PC-9 (cell line): ENCODE results near the gene SLC39A1. TPM values are rescaled to one million over a fixed set of nuclear protein-coding genes. Genes with fewer than 3 reads are reported as not detected.
"Not testable (repeated sequence)": the region's sequence is repeated elsewhere in the genome, so short reads cannot be mapped to it uniquely, and the experiment has no call there.

Experiments used
- BruUV-seq: library from RNA; stranded (reverse); fragments of 400-500 nt; replicated peaks from 2 replicates; lab custom pipeline; 2021; lab: Mats Ljungman, UMichigan
- CTCF ChIA-PET: fragments of 300-600 bp; sonication (Branson Sonifier 250); formaldehyde crosslinking; loops from one replicate; lab custom pipeline; 2022; ENCODE audit warnings: antibody characterized with exemption; lab: Charles Lee
- POLR2A ChIA-PET: fragments of 300-600 bp; sonication (Branson Sonifier 250); formaldehyde crosslinking; loops from one replicate; lab custom pipeline; 2022; ENCODE audit warnings: antibody characterized with exemption; ENCODE audit not compliant: unreplicated experiment; lab: Charles Lee
- DNase-seq, 2 experiments: peaks; one replicate each; pipeline versions ENCODE4 v3.0.0 to v3.0.0-alpha.2; 2015 to 2022; ENCODE audit warnings: mixed read lengths in 1 of 2
- H2AFZ ChIP-seq: fragments of 200-600 bp; sonication (generic); 2 replicates; pipeline ENCODE4 v1.8.1; 2017; ENCODE audit warnings: antibody characterized with exemption
- H3F3A ChIP-seq: fragments of 200-600 bp; sonication (generic); 2 replicates; pipeline ENCODE4 v1.8.1; 2017; ENCODE audit warnings: antibody characterized with exemption, mild to moderate bottlenecking, low read depth; ENCODE audit not compliant: insufficient read depth
- H3K27ac ChIP-seq: fragments of 200-600 bp; sonication (generic); 2 replicates; pipeline ENCODE4 v1.6.1; 2016; ENCODE audit warnings: mixed run types
- H3K27me3 ChIP-seq: fragments of 200-600 bp; sonication (generic); 2 replicates; pipeline ENCODE4 v1.6.1; 2016; ENCODE audit warnings: low read depth, mixed run types; ENCODE audit not compliant: insufficient read depth
- H3K36me3 ChIP-seq: fragments of 200-600 bp; sonication (generic); 2 replicates; pipeline ENCODE4 v1.6.1; 2016; ENCODE audit warnings: low read depth, mixed run types
- H3K4me1 ChIP-seq: fragments of 200-600 bp; sonication (generic); replicated peaks from 2 replicates; pipeline ENCODE4 v1.6.1; 2016; ENCODE audit warnings: mixed run types; ENCODE audit not compliant: insufficient read depth
- H3K4me2 ChIP-seq: fragments of 200-600 bp; sonication (generic); 2 replicates; pipeline ENCODE4 v1.6.1; 2017; ENCODE audit warnings: mixed run types
- H3K4me3 ChIP-seq: fragments of 200-600 bp; sonication (generic); 2 replicates; pipeline ENCODE4 v1.6.1; 2016; ENCODE audit warnings: mixed run types
- H3K79me2 ChIP-seq: fragments of 200-600 bp; sonication (generic); 2 replicates; pipeline ENCODE4 v1.6.1; 2017; ENCODE audit warnings: low read depth, mixed run types
- H3K9me2 ChIP-seq: fragments of 200-600 bp; sonication (generic); 2 replicates; pipeline ENCODE4 v1.8.1; 2017; ENCODE audit warnings: mild to moderate bottlenecking; ENCODE audit not compliant: insufficient read depth
- H3K9me3 ChIP-seq: fragments of 200-600 bp; sonication (generic); 2 replicates; pipeline ENCODE4 v1.8.1; 2016; ENCODE audit warnings: low read depth; ENCODE audit not compliant: insufficient read depth
- H4K20me1 ChIP-seq: fragments of 200-600 bp; sonication (generic); 2 replicates; pipeline ENCODE4 v1.8.1; 2017; ENCODE audit not compliant: insufficient read depth
- EZH2 ChIP-seq: fragments of 200-600 bp; sonication (generic); IDR thresholded peaks from 2 replicates; pipeline ENCODE4 v1.8.0; 2017; ENCODE audit warnings: antibody characterized with exemption, low read depth
- intact Hi-C: fragments of 100-400 bp; cut with micrococcal nuclease; formaldehyde crosslinking; loops from one replicate; pipeline ENCODE4 v1.10.0; 2022; ENCODE audit not compliant: unreplicated experiment
- total RNA-seq: library from RNA; stranded (reverse); gene quantifications from 2 replicates; pipeline ENCODE4 v1.2.3, GENCODE V29; 2021
- TF ChIP-seq, protein P1 (sequence below): fragments of 200-600 bp; sonication (generic); conservative IDR thresholded peaks from 2 replicates; pipeline ENCODE4 v1.6.1; 2017; ENCODE audit warnings: mixed run types, antibody characterized with exemption, mild to moderate bottlenecking, moderate library complexity

SLC39A1 gene
- total RNA-seq, 1 experiment from 2014 or later: 141 TPM

DNA sequence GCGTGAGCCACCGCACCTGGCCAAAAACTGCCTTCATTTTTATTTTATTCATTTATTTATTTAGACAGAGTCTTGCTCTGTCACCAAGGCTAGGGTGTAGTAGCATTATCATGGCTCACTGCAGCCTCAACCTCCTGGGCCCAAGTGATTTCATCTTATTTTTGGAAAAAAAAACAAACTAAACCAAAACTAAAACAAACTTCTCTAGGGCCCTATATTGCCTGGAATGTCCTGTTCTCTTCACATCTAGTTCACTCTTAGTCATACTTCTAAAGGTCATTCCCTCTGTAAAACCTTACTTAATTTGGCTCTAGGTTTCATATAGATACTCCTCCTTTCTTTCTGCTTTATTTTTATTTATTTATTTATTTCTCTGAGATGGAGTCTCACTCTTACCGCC is 42.8 kb upstream of the SLC39A1 start:
- peaks cover 20% of the 10 kb centered on the region for H3K4me1 ChIP-seq
- no peak overlapping the region for H3K4me2 ChIP-seq
- H3K79me2 ChIP-seq: no peaks in the 10 kb centered on the region
- BruUV-seq: no TSS peak
- ChIA-PET CTCF (no interaction called here), POLR2A (no interaction called here)
- no peaks in the 10 kb centered on the region for H3K36me3 ChIP-seq
- peaks cover 19% of the 10 kb centered on the region for H3F3A ChIP-seq
- no peak for DNase-seq
- H3K9me3 ChIP-seq: no peaks in the 10 kb centered on the region
- no peaks in the 10 kb centered on the region for H3K9me2 ChIP-seq
- no peaks in the 10 kb centered on the region for H4K20me1 ChIP-seq
- TF ChIP-seq EZH2: no peak
- TF ChIP-seq, protein P1, sequence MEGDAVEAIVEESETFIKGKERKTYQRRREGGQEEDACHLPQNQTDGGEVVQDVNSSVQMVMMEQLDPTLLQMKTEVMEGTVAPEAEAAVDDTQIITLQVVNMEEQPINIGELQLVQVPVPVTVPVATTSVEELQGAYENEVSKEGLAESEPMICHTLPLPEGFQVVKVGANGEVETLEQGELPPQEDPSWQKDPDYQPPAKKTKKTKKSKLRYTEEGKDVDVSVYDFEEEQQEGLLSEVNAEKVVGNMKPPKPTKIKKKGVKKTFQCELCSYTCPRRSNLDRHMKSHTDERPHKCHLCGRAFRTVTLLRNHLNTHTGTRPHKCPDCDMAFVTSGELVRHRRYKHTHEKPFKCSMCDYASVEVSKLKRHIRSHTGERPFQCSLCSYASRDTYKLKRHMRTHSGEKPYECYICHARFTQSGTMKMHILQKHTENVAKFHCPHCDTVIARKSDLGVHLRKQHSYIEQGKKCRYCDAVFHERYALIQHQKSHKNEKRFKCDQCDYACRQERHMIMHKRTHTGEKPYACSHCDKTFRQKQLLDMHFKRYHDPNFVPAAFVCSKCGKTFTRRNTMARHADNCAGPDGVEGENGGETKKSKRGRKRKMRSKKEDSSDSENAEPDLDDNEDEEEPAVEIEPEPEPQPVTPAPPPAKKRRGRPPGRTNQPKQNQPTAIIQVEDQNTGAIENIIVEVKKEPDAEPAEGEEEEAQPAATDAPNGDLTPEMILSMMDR: no peak
- intact Hi-C loops: no loop called here
- no peak overlapping the region for H2AFZ ChIP-seq
- no peaks in the 10 kb centered on the region for H3K27me3 ChIP-seq
- no peak overlapping the region for H3K27ac ChIP-seq
- no peak overlapping the region for H3K4me3 ChIP-seq

DNA sequence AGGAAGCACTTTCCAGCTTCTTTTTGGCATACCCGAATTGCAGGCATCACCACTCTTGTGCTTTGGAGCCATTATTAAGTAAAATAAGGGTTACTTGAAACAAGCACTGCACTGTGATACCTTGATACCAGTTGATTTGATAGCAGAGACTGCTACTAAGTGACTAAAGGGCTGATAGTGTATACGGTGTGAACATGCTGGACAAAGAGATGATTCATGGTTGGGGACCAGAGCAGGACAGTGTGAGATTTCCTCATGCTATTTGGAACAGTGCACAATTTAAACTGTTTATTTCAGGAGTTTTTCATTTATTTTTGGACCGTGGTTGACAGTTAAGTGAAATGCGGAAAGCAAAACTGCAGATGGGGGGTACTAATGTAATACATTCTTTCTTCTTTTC is 37.1 kb upstream of the SLC39A1 start:
- Histone ChIP-seq H3K4me3 (no peak overlapping the region), H4K20me1 (no peaks in the 10 kb centered on the region), H3K27me3 (no peaks in the 10 kb centered on the region), H3K9me2 (no peaks in the 10 kb centered on the region), H3K4me2 (peak overlapping the region; percentile 66), H3K27ac (peak overlapping the region; percentile 76), H3K79me2 (no peaks in the 10 kb centered on the region), H3K36me3 (no peaks in the 10 kb centered on the region), H3K4me1 (peaks cover 38% of the 10 kb centered on the region), H3K9me3 (no peaks in the 10 kb centered on the region), H2AFZ (0 out of 2 replicates have a peak overlapping the region, but pooled peaks have one; percentile 39), H3F3A (peaks cover 53% of the 10 kb centered on the region)
- DNase-seq: no peak
- intact Hi-C loops: no loop called here
- no peak for TF ChIP-seq EZH2
- TF ChIP-seq, protein P1: no peak
- BruUV-seq: no TSS peak
- ChIA-PET POLR2A (no interaction called here), CTCF (no interaction called here)

DNA sequence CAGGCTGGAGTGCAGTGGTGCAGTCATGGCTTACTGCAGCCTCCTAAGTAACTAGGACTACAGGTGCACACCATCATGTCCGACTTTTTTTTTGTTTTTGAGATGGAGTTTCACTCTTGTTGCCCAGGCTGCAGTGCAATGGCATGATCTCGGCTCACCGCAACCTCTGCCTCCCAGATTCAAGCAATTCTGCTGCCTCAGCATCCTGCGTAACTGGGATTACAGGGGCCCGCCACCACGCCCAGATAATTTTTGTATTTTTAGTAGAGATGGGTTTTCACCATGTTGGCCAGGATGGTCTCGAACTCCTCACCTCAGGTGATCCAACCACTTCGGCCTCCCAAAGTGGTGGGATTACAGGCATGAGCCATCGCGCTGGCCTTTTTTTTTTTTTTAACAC is 33.5 kb upstream of the SLC39A1 start:
- POLR2A ChIA-PET, CTCF ChIA-PET: not testable (repeated sequence)

DNA sequence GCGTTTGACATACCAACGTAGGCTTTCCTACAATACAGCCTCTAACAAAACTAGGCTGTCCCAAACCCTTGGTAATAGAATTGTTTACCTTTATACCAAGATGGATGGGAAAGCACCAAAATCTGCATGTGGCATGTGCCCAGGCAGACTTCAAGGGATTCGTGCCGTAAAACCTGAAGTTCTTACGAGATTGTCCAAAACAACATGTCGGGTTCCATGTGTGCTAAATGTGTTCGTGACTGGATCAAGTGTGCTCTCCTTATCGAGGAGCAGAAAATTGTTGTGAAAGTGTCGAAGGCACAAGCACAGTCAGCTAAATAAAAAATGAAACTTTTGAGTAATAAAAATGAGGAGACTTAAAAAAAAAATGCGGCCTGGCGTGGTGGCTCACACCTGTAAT is 32.3 kb upstream of the SLC39A1 start:
- no peaks in the 10 kb centered on the region for H4K20me1 ChIP-seq
- ChIA-PET CTCF (no interaction called here), POLR2A (interaction anchor here (0.6 to 0.7 kb wide), 2 partner anchors 142 to 307 kb away, joined by 3 to 4 read pairs; no protein-coding TSS in a partner anchor)
- H3K36me3 ChIP-seq: peaks cover 26% of the 10 kb centered on the region
- no peaks in the 10 kb centered on the region for H3K27me3 ChIP-seq
- no peaks in the 10 kb centered on the region for H3K9me2 ChIP-seq
- peaks cover 19% of the 10 kb centered on the region for H3K4me1 ChIP-seq
- no peaks in the 10 kb centered on the region for H3K9me3 ChIP-seq
- no peak overlapping the region for H2AFZ ChIP-seq
- no peak overlapping the region for H3K4me2 ChIP-seq
- no peak for TF ChIP-seq EZH2
- TF ChIP-seq, protein P1: no peak
- H3K27ac ChIP-seq: no peak overlapping the region
- peaks cover 76% of the 10 kb centered on the region for H3F3A ChIP-seq
- peaks cover 22% of the 10 kb centered on the region for H3K79me2 ChIP-seq
- BruUV-seq: no TSS peak
- DNase-seq: no peak
- intact Hi-C loops: loop anchor here (10.0 kb wide), 1 partner anchor 109 kb away; no protein-coding TSS in a partner anchor
- H3K4me3 ChIP-seq: no peak overlapping the region

More for the DNA sequence above, 33.5 kb upstream of the SLC39A1 start:
- not testable (repeated sequence) for BruUV-seq, H3K9me3 ChIP-seq, DNase-seq, H3K9me2 ChIP-seq, H3K4me3 ChIP-seq, H3K27ac ChIP-seq, H3K27me3 ChIP-seq, H2AFZ ChIP-seq, H4K20me1 ChIP-seq, H3K4me2 ChIP-seq
- peaks cover 80% of the 10 kb centered on the region for H3F3A ChIP-seq
- H3K36me3 ChIP-seq: peaks cover 17% of the 10 kb centered on the region
- peaks cover 28% of the 10 kb centered on the region for H3K4me1 ChIP-seq
- intact Hi-C loops: loop anchor here (10.0 kb wide), 1 partner anchor 108 kb away; no protein-coding TSS in a partner anchor
- H3K79me2 ChIP-seq: peaks cover 10% of the 10 kb centered on the region
